Effector memory CD8-positive, alpha-beta T cell (primary cell): Measurements from ENCODE around the gene ZNF615.
A peak's percentile ranks its signal among the peaks of the same experiment; 100 is the strongest.
"Not testable (repeated sequence)": the region's sequence is repeated elsewhere in the genome, so short reads cannot be mapped to it uniquely, and the experiment has no call there.

Source experiments
- ATAC-seq: fragments of 150-1000 bp; cut with Tn5 transposase; replicated peaks from 2 replicates; pipeline ENCODE4 v1.10.0; 2021; ENCODE audit warnings: mild to moderate bottlenecking, moderate library complexity
- DNase-seq, 3 experiments: peaks; one replicate each; pipeline ENCODE4 v3.0.0; 2021
- H3K27ac Mint-ChIP-seq, 2 donors: one replicate each; pipeline ENCODE4 v1.8.0; 2022; ENCODE audit warnings: mild to moderate bottlenecking in 2 of 2, mixed read lengths in 2 of 2, moderate library complexity in 2 of 2
- H3K27me3 Mint-ChIP-seq, 2 donors: one replicate each; pipeline ENCODE4 v1.8.0; 2022; ENCODE audit warnings: mixed read lengths in 2 of 2
- H3K36me3 Mint-ChIP-seq: one replicate; pipeline ENCODE4 v1.8.0; 2022; ENCODE audit warnings: mild to moderate bottlenecking, moderate library complexity, mixed read lengths; ENCODE audit not compliant: insufficient read depth
- H3K4me1 Mint-ChIP-seq, 2 donors: one replicate each; pipeline ENCODE4 v1.8.0; 2022; ENCODE audit warnings: low read depth in 2 of 2, mixed read lengths in 2 of 2
- H3K4me3 Mint-ChIP-seq, 2 donors: one replicate each; pipeline ENCODE4 v1.8.0; 2022; ENCODE audit warnings: mild to moderate bottlenecking in 2 of 2, mixed read lengths in 2 of 2, moderate library complexity in 2 of 2
- H3K9me3 Mint-ChIP-seq, 2 donors: one replicate each; pipeline ENCODE4 v1.8.0; 2022; ENCODE audit warnings: mixed read lengths in 2 of 2

ZNF615 gene

GRCh38 chr19:52010674-52011073 lies 2.7 kb upstream of the ZNF615 start:
- DNase-seq (no peak), ATAC-seq (no peak)
- H3K27me3 Mint-ChIP-seq: no peaks in the 10 kb centered on the region
- H3K27ac Mint-ChIP-seq: no peak overlapping the region
- peaks cover 14 to 16% of the 10 kb centered on the region in 2 donors for H3K4me1 Mint-ChIP-seq
- peaks cover 15% of the 10 kb centered on the region for H3K36me3 Mint-ChIP-seq
- no peak overlapping the region for H3K4me3 Mint-ChIP-seq
- peaks cover 10 to 12% of the 10 kb centered on the region in 2 donors for H3K9me3 Mint-ChIP-seq

GRCh38 chr19:52007451-52007805 lies 583 bp downstream of the ZNF615 start:
- peak overlapping the region; percentile 97 to 99 for H3K4me3 Mint-ChIP-seq
- H3K9me3 Mint-ChIP-seq: peaks cover 10 to 13% of the 10 kb centered on the region in 2 donors
- ATAC-seq (no peak), DNase-seq (no peak)
- no peaks in the 10 kb centered on the region for H3K27me3 Mint-ChIP-seq
- peaks cover 10% of the 10 kb centered on the region for H3K36me3 Mint-ChIP-seq
- peak overlapping the region; percentile 95 to 96 for H3K27ac Mint-ChIP-seq
- peaks cover 14 to 16% of the 10 kb centered on the region in 2 donors for H3K4me1 Mint-ChIP-seq

- ATAC-seq (no peak), DNase-seq (no peak)
- peaks cover 27% of the 10 kb centered on the region for H3K36me3 Mint-ChIP-seq
- H3K4me3 Mint-ChIP-seq: no peak overlapping the region
- no peaks in the 10 kb centered on the region for H3K27me3 Mint-ChIP-seq
- H3K27ac Mint-ChIP-seq: no peak overlapping the region
- peaks cover 7 to 10% of the 10 kb centered on the region in 2 donors for H3K9me3 Mint-ChIP-seq
- no peaks in the 10 kb centered on the region for H3K4me1 Mint-ChIP-seq
These were observed 13.9 kb downstream of the ZNF615 start for GRCh38 chr19:51994048-51994644.

GRCh38 chr19:51993422-51993821 lies 14.6 kb downstream of the ZNF615 start:
- peaks cover 10 to 15% of the 10 kb centered on the region in 2 donors for H3K9me3 Mint-ChIP-seq
- peaks cover 21% of the 10 kb centered on the region for H3K36me3 Mint-ChIP-seq
- no peak overlapping the region for H3K4me3 Mint-ChIP-seq

GRCh38 chr19:51986309-51987291 lies 21.4 kb downstream of the ZNF615 start, which contains the start of gene ZNF350:
TSS of gene ZNF350 (minus strand) at chr19:51986840. CDS start at chr19:51974360, 12,480 bp downstream.
- Mint-ChIP-seq H3K4me3 (peak within 1 kb of the TSS; percentile 89 to 95), H3K36me3 (peaks cover 26% of the 10 kb centered on the region), H3K4me1 (peaks cover 9 to 12% of the 10 kb centered on the region in 2 donors), H3K27me3 (no peaks in the 10 kb centered on the region), H3K9me3 (peaks cover 8 to 31% of the 10 kb centered on the region in 2 donors), H3K27ac (peak within 1 kb of the TSS; percentile 93 to 96)
- ATAC-seq (peak; percentile 98), DNase-seq (peak; percentile 81 to 86 (median 81))

More at GRCh38 chr19:51993422-51993821, 14.6 kb downstream of the ZNF615 start:
- ATAC-seq (no peak), DNase-seq (no peak)
- Mint-ChIP-seq H3K27me3 (no peaks in the 10 kb centered on the region), H3K27ac (no peak overlapping the region), H3K4me1 (no peaks in the 10 kb centered on the region)

- Mint-ChIP-seq H3K27ac (no peak overlapping the region), H3K9me3 (peaks cover 11 to 29% of the 10 kb centered on the region in 2 donors), H3K36me3 (peaks cover 33% of the 10 kb centered on the region), H3K4me3 (no peak overlapping the region), H3K27me3 (no peaks in the 10 kb centered on the region), H3K4me1 (peaks cover 13 to 17% of the 10 kb centered on the region in 2 donors)
- DNase-seq (no peak), ATAC-seq (no peak)
These were observed 24.6 kb downstream of the ZNF615 start for GRCh38 chr19:51983361-51983760.

- peaks cover 11 to 21% of the 10 kb centered on the region in 2 donors for H3K9me3 Mint-ChIP-seq
- not testable (repeated sequence) for DNase-seq, H3K27ac Mint-ChIP-seq, H3K27me3 Mint-ChIP-seq, H3K4me3 Mint-ChIP-seq, H3K4me1 Mint-ChIP-seq, ATAC-seq
- H3K36me3 Mint-ChIP-seq: peaks cover 22% of the 10 kb centered on the region
These were observed 27.1 kb downstream of the ZNF615 start for GRCh38 chr19:51980926-51981325.

- Mint-ChIP-seq H3K27ac (no peak overlapping the region), H3K4me3 (no peak overlapping the region), H3K4me1 (peaks cover 5% of the 10 kb centered on the region in 2 donors), H3K27me3 (no peaks in the 10 kb centered on the region), H3K9me3 (peaks cover 11 to 22% of the 10 kb centered on the region in 2 donors), H3K36me3 (peaks cover 22% of the 10 kb centered on the region)
- ATAC-seq (no peak), DNase-seq (no peak)
These were observed 27.8 kb downstream of the ZNF615 start for GRCh38 chr19:51980116-51980736.

GRCh38 chr19:51978882-51979281 lies 29.1 kb downstream of the ZNF615 start:
- Mint-ChIP-seq H3K36me3 (peaks cover 29% of the 10 kb centered on the region), H3K4me3 (no peak overlapping the region), H3K27ac (peak overlapping the region in 1 of 2 donors; percentile 72), H3K9me3 (peaks cover 11 to 22% of the 10 kb centered on the region in 2 donors), H3K27me3 (no peaks in the 10 kb centered on the region), H3K4me1 (peaks cover 5% of the 10 kb centered on the region in 2 donors)
- no peak for ATAC-seq
- DNase-seq: no peak

- Mint-ChIP-seq H3K36me3 (peaks cover 41% of the 10 kb centered on the region), H3K27ac (no peak overlapping the region), H3K27me3 (no peaks in the 10 kb centered on the region), H3K4me1 (peaks cover 5% of the 10 kb centered on the region in 2 donors), H3K4me3 (no peak overlapping the region), H3K9me3 (peaks cover 13 to 15% of the 10 kb centered on the region in 2 donors)
- ATAC-seq: no peak
- DNase-seq: no peak
These were observed 30.7 kb downstream of the ZNF615 start for GRCh38 chr19:51977346-51977745.

GRCh38 chr19:51976852-51977251 lies 31.2 kb downstream of the ZNF615 start:
- H3K36me3 Mint-ChIP-seq: peaks cover 46% of the 10 kb centered on the region
- H3K27me3 Mint-ChIP-seq: no peaks in the 10 kb centered on the region
- peaks cover 5% of the 10 kb centered on the region in 2 donors for H3K4me1 Mint-ChIP-seq
- ATAC-seq (no peak), DNase-seq (no peak)
- H3K27ac Mint-ChIP-seq: no peak overlapping the region
- no peak overlapping the region for H3K4me3 Mint-ChIP-seq
- H3K9me3 Mint-ChIP-seq: peaks cover 13 to 14% of the 10 kb centered on the region in 2 donors

- not testable (repeated sequence) for H3K4me1 Mint-ChIP-seq, ATAC-seq, H3K9me3 Mint-ChIP-seq, H3K27ac Mint-ChIP-seq, H3K4me3 Mint-ChIP-seq, H3K27me3 Mint-ChIP-seq, DNase-seq
- peaks cover 48% of the 10 kb centered on the region for H3K36me3 Mint-ChIP-seq
These were observed 32.2 kb downstream of the ZNF615 start for GRCh38 chr19:51975787-51976186.

GRCh38 chr19:51971624-51972023 lies 36.4 kb downstream of the ZNF615 start:
- DNase-seq: peak in 2 of 3 experiments; percentile 3 to 9
- ATAC-seq: no peak
- no peak overlapping the region for H3K4me3 Mint-ChIP-seq
- H3K27ac Mint-ChIP-seq: peak overlapping the region in 1 of 2 donors; percentile 32
- peaks cover 77% of the 10 kb centered on the region for H3K36me3 Mint-ChIP-seq
- H3K27me3 Mint-ChIP-seq: no peaks in the 10 kb centered on the region
- H3K9me3 Mint-ChIP-seq: peaks cover 16 to 20% of the 10 kb centered on the region in 2 donors
- H3K4me1 Mint-ChIP-seq: no peaks in the 10 kb centered on the region
